Vagina (tissue), 2 donors: ENCODE measurements around the gene PKD2L1. TPM values are rescaled to one million over a fixed set of nuclear protein-coding genes. Genes with fewer than 3 reads are reported as not detected.

ENCODE experiments used
- DNase-seq, 2 donors: peaks; one replicate each; pipeline ENCODE4 v3.0.0-alpha.2; 2017; ENCODE audit errors: extremely low spot score in 2 of 2
- H3K27ac ChIP-seq: fragments of 200-600 bp; sonication (generic); one replicate; pipeline ENCODE4 v1.5.1; 2019
- H3K27me3 ChIP-seq: fragments of 200-600 bp; sonication (generic); one replicate; pipeline ENCODE4 v1.5.1; 2019
- H3K36me3 ChIP-seq, 2 donors: fragments of 200-600 bp; sonication (generic); one replicate each; pipeline ENCODE4 v1.5.1; 2017 to 2019
- H3K4me1 ChIP-seq: fragments of 200-600 bp; sonication (generic); one replicate; pipeline ENCODE4 v1.5.1; 2019
- H3K4me3 ChIP-seq, 2 donors: fragments of 200-600 bp; sonication (generic); 1 replicate in 1 of 2; 2 replicates in 1 of 2; pipeline ENCODE4 v1.5.1; 2016 to 2019
- H3K9me3 ChIP-seq: fragments of 200-600 bp; sonication (generic); one replicate; pipeline ENCODE4 v1.5.1; 2019
- CTCF ChIP-seq, 3 experiments: fragments of 450-650 bp in 2 of 3; fragments of 200-600 bp in 1 of 3; sonication (generic) in 1 of 3; IDR thresholded peaks; one replicate each; pipeline ENCODE4 v1.5.1; 2017 to 2019; ENCODE audit warnings: antibody characterized with exemption in 3 of 3, mild to moderate bottlenecking in 2 of 3, moderate library complexity in 2 of 3
- POLR2A ChIP-seq, 2 donors: fragments of 450-650 bp; IDR thresholded peaks; one replicate each; pipeline ENCODE4 v1.6.1; 2017; ENCODE audit warnings: antibody characterized with exemption in 2 of 2, mild to moderate bottlenecking in 2 of 2, moderate library complexity in 2 of 2
- POLR2AphosphoS5 ChIP-seq, 2 donors: sonication (generic); formaldehyde crosslinking; IDR thresholded peaks; one replicate each; pipeline ENCODE4 v1.9.0; 2017; ENCODE audit warnings: antibody characterized with exemption in 2 of 2, mild to moderate bottlenecking in 2 of 2, low read depth in 1 of 2; ENCODE audit not compliant: insufficient read depth in 1 of 2
- intact Hi-C: fragments of 100-400 bp; cut with DNase I; formaldehyde crosslinking; loops from one replicate; pipeline ENCODE4 v1.15.1; 2023
- total RNA-seq: library from RNA; depleted of rRNA; stranded (reverse); fragments of >200 nt; gene quantifications from one replicate; pipeline ENCODE4 v1.2.3, GENCODE V29; 2016

Gene PKD2L1
- total RNA-seq, 1 donor from 2014 or later: not detected

- H3K27me3 ChIP-seq: no peaks in the 10 kb centered on the region
- H3K4me3 ChIP-seq: no peak overlapping the region
- no peak overlapping the region for H3K27ac ChIP-seq
- no peaks in the 10 kb centered on the region for H3K9me3 ChIP-seq
- no peak for DNase-seq
- peaks cover 0 to 6% of the 10 kb centered on the region in 2 donors for H3K36me3 ChIP-seq
- no peak for TF ChIP-seq POLR2A (IDR thresholded peaks at IDR 0.05)
- no peak for TF ChIP-seq CTCF (IDR thresholded peaks at IDR 0.05)
- no peak for TF ChIP-seq POLR2AphosphoS5 (IDR thresholded peaks at IDR 0.05; ENCODE audit: insufficient read depth in 1 of 2, low read depth in 1 of 2)
- intact Hi-C loops: no loop called here
- H3K4me1 ChIP-seq: peaks cover 25% of the 10 kb centered on the region
Observed at GRCh38 chr10:100350914-100351485, 21.0 kb upstream of the PKD2L1 start.

GRCh38 chr10:100349672-100350071 lies 19.6 kb upstream of the PKD2L1 start:
- Histone ChIP-seq H3K36me3 (peaks cover 0 to 6% of the 10 kb centered on the region in 2 donors), H3K9me3 (no peaks in the 10 kb centered on the region), H3K4me1 (peaks cover 25% of the 10 kb centered on the region), H3K4me3 (no peak overlapping the region), H3K27ac (no peak overlapping the region), H3K27me3 (no peaks in the 10 kb centered on the region)
- no peak for DNase-seq
- intact Hi-C loops: no loop called here
- no peak for TF ChIP-seq CTCF (IDR thresholded peaks at IDR 0.05)
- TF ChIP-seq POLR2AphosphoS5 (IDR thresholded peaks at IDR 0.05; ENCODE audit: insufficient read depth in 1 of 2, low read depth in 1 of 2): no peak
- no peak for TF ChIP-seq POLR2A (IDR thresholded peaks at IDR 0.05)

GRCh38 chr10:100349087-100349486 lies 19.1 kb upstream of the PKD2L1 start:
- peaks cover 0 to 2% of the 10 kb centered on the region in 2 donors for H3K36me3 ChIP-seq
- DNase-seq: no peak
- TF ChIP-seq CTCF (IDR thresholded peaks at IDR 0.05) (no peak), POLR2A (IDR thresholded peaks at IDR 0.05) (no peak), POLR2AphosphoS5 (IDR thresholded peaks at IDR 0.05; ENCODE audit: insufficient read depth in 1 of 2, low read depth in 1 of 2) (no peak)
- H3K27me3 ChIP-seq: no peaks in the 10 kb centered on the region
- H3K4me1 ChIP-seq: peaks cover 25% of the 10 kb centered on the region
- H3K9me3 ChIP-seq: no peaks in the 10 kb centered on the region
- intact Hi-C loops: no loop called here
- no peak overlapping the region for H3K4me3 ChIP-seq
- no peak overlapping the region for H3K27ac ChIP-seq

GRCh38 chr10:100348389-100348927 lies 18.4 kb upstream of the PKD2L1 start:
- DNase-seq: no peak
- intact Hi-C loops: no loop called here
- TF ChIP-seq POLR2AphosphoS5 (IDR thresholded peaks at IDR 0.05; ENCODE audit: insufficient read depth in 1 of 2, low read depth in 1 of 2) (no peak), POLR2A (IDR thresholded peaks at IDR 0.05) (no peak), CTCF (IDR thresholded peaks at IDR 0.05) (no peak)
- H3K4me1 ChIP-seq: peaks cover 25% of the 10 kb centered on the region
- no peaks in the 10 kb centered on the region for H3K9me3 ChIP-seq
- H3K4me3 ChIP-seq: peak overlapping the region in 1 of 2 donors; percentile 63
- no peaks in the 10 kb centered on the region for H3K27me3 ChIP-seq
- H3K27ac ChIP-seq: no peak overlapping the region
- no peaks in the 10 kb centered on the region for H3K36me3 ChIP-seq

- peak overlapping the region; percentile 63 to 74 for H3K4me3 ChIP-seq
- TF ChIP-seq CTCF (IDR thresholded peaks at IDR 0.05): no peak
- no peak for TF ChIP-seq POLR2A (IDR thresholded peaks at IDR 0.05)
- no peak for TF ChIP-seq POLR2AphosphoS5 (IDR thresholded peaks at IDR 0.05; ENCODE audit: insufficient read depth in 1 of 2, low read depth in 1 of 2)
- intact Hi-C loops: no loop called here
- H3K9me3 ChIP-seq: no peaks in the 10 kb centered on the region
- peaks cover 25% of the 10 kb centered on the region for H3K4me1 ChIP-seq
- no peak for DNase-seq
- H3K27ac ChIP-seq: peak overlapping the region; percentile 82
- no peaks in the 10 kb centered on the region for H3K27me3 ChIP-seq
- no peaks in the 10 kb centered on the region for H3K36me3 ChIP-seq
Observed at GRCh38 chr10:100347568-100348195, 17.7 kb upstream of the PKD2L1 start.
